NCI-H2081 treated with DMSO at 0.1 percent for 48 hours (cell line): Measurements from ENCODE around the gene SACS.
"Not testable (repeated sequence)": the region's sequence is repeated elsewhere in the genome, so short reads cannot be mapped to it uniquely, and the experiment has no call there.

Source experiments
- DNase-seq: peaks from one replicate; lab custom pipeline; 2025; lab: John Stamatoyannopoulos, UW

The SACS gene

GRCh38 chr13:23455401-23456185 is 22.1 kb upstream of the SACS start:
- no peak for DNase-seq

- DNase-seq = no peak
These were observed 19.6 kb upstream of the SACS start for GRCh38 chr13:23453132-23453531.

- DNase-seq = no peak
These were observed 17.0 kb upstream of the SACS start for GRCh38 chr13:23450340-23451046.

GRCh38 chr13:23449398-23450162 is 16.1 kb upstream of the SACS start:
- DNase-seq = no peak

GRCh38 chr13:23447927-23448326 is 14.4 kb upstream of the SACS start:
- no peak for DNase-seq

GRCh38 chr13:23445794-23446193 is 12.3 kb upstream of the SACS start:
- no peak for DNase-seq

DNA sequence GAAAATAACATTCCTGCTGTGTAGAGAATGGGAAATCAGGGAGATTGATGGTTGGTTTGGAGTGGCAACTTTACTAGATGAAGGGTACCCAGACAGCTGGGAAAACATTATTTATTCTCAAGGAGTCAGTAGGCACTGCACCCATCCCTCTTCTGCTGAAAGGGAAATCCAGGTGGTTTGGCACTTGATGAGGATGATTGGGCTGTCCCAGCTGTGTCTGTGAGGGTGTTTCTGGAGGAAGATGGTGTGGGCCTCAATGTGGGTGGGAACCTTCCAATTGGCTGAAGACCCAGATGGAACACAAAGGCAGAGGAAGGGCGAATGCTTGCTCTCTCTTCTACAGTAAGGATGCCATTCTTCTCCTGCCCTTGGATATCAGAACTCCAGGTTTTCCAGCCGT is 10.4 kb upstream of the SACS start:
- DNase-seq = no peak

GRCh38 chr13:23443110-23443509 is 9.6 kb upstream of the SACS start:
- DNase-seq = no peak

GRCh38 chr13:23440821-23441618 is 7.5 kb upstream of the SACS start:
- no peak for DNase-seq

- not testable (repeated sequence) for DNase-seq
These were observed 6.8 kb upstream of the SACS start for GRCh38 chr13:23440324-23440723.

DNA sequence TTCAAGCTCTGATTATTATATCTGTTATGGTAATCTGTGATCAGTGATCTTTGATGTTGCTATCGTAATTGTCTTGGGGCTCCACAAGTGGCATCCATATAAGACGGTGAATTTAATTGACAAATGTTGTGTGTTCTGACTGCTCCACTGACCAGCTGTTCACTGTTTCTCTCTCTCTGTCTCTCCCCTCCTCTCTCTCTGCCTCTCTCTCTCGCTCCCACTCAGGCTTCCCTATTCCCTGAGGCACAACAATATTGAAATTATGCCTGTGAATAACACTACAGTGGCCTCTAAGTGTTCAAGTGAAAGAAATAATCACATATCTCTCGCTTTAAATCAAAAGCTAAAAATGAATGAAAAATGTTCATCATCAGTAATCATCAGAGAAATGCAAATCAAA is 4.4 kb upstream of the SACS start:
- DNase-seq = no peak

- DNase-seq = no peak
These were observed 3.2 kb upstream of the SACS start for GRCh38 chr13:23436680-23437079.

DNA sequence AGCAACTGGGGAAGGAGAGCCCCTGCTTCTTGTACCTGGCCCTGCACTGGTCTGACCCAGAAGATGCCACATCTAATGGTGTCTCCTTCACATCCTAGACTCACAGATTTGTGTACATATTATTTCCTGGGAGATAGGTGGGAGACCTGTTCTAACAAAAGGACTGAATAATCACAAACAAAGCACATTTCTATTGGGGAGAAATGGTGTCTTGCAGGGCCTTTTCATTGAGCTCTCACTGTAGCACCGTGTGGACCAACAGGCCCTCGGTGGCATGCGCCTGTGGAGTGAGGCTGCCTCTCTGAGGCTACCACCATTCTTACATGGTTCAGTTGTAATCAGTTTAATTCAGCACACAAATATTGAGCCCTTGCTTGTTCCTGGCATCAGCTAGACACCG is 989 bp upstream of the SACS start:
- no peak for DNase-seq

- DNase-seq = no peak
These were observed 876 bp downstream of the SACS start for GRCh38 chr13:23432626-23433025.

DNA sequence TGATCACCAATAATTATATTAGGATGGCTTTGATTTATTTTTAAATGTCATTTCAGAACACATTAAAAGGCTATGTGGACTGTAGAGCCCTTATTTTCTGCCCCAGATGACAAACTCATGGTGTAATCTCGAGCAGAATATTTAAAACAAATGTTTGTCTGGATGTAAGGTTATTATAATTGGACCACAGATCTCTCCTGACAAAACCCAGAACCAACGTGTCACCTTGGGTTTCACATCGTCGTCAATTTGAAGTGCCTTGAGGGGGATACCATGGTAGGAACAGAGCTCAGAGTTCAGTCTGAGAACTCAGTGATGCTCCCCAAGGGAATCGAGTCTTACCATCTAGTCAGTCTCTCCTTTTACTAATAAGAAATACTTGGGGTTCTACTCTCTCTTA is 2.8 kb downstream of the SACS start:
- DNase-seq = no peak

DNA sequence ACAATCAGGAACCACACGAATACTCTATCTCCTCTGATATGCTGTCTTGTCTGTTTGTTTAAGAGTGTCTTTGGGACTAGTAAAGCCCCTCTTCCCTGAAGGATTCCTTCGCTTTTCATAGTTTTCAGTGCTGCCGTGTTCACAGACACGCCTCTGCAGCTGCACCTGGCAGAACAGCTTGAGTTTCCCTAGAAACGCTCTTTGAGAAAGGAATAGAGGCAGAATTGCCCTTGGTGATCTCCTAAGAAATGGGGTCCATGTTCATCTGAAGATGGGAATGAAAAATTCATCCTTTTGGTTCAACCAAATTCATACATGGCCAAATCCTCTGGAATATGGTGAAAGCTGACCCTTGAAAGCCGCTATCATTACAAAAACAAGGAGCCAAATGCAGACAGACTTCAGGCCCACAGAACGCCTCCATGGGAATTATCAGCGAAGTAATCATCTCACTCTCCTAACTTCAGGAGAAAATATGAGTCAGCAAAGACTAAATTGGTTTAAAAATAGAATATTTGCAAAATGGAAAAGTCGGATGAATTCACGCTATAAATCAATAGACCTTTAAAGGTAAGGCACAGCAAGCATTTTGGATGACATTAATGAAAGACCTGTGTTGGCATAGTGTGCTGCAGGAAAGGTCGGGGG is 5.5 kb downstream of the SACS start:
- no peak for DNase-seq

DNA sequence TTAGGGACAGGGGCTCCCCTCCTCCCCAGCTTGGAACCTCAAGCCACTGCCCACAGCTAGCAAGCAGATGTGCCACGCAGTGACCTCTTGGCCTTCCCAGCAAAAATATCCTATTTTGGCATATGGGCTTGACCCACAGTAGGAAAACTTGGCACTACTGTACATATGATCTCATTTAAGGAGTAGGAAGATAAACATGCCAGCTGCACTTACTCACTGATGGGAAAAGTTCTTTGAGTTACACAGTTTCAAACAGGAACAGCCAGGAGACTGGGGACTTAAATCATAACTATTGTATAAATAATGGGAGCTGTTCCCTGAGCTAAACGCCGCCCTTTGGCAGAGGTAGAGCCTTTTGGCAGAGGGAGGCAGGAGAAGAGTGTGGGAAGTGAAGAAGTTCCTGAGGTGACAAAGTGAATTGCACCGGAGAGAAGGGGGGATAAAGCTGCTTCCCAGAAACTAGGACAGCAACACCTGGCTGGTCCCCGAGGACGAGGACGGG is 6.1 kb downstream of the SACS start:
- no peak for DNase-seq

DNA sequence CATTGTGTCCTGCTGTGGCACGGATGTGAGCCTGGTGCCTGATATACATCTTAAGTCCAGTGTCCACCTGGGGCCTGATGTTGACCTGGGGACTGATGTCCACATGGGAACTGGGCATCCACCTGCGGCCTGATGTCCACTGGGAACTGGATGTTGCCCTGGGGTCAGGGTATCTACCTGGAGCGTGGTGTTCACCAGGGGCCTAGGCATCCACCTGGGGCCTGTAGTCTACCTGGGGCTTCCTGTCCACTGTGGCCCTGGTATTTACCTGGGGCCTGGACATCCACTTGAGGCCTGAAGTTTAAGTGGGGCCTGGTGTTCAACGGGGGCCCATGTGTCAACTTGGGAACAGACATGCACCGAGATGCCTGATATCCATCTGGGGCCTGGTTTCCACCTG is 11.9 kb downstream of the SACS start:
- DNase-seq = no peak

GRCh38 chr13:23418776-23419683 is 14.5 kb downstream of the SACS start:
- no peak for DNase-seq

- no peak for DNase-seq
These were observed 18.8 kb downstream of the SACS start for GRCh38 chr13:23414682-23415081.
